ACHN (cell line): Measurements from ENCODE around the gene MBD1.
"Not testable (repeated sequence)": the region's sequence is repeated elsewhere in the genome, so short reads cannot be mapped to it uniquely, and the experiment has no call there.

ENCODE experiments used
- DNase-seq: peaks from one replicate; pipeline ENCODE4 v3.0.0-alpha.2; 2015
- in situ Hi-C: cut with HindIII; loops from 2 replicates; pipeline ENCODE4 v1.10.0; 2017; ENCODE audit warnings: low sequenced_read_pairs, low pct_ligation_motif_present, low pct_unique_long_range_greater_than_20kb

The MBD1 gene, protein sequence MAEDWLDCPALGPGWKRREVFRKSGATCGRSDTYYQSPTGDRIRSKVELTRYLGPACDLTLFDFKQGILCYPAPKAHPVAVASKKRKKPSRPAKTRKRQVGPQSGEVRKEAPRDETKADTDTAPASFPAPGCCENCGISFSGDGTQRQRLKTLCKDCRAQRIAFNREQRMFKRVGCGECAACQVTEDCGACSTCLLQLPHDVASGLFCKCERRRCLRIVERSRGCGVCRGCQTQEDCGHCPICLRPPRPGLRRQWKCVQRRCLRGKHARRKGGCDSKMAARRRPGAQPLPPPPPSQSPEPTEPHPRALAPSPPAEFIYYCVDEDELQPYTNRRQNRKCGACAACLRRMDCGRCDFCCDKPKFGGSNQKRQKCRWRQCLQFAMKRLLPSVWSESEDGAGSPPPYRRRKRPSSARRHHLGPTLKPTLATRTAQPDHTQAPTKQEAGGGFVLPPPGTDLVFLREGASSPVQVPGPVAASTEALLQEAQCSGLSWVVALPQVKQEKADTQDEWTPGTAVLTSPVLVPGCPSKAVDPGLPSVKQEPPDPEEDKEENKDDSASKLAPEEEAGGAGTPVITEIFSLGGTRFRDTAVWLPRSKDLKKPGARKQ

DNA sequence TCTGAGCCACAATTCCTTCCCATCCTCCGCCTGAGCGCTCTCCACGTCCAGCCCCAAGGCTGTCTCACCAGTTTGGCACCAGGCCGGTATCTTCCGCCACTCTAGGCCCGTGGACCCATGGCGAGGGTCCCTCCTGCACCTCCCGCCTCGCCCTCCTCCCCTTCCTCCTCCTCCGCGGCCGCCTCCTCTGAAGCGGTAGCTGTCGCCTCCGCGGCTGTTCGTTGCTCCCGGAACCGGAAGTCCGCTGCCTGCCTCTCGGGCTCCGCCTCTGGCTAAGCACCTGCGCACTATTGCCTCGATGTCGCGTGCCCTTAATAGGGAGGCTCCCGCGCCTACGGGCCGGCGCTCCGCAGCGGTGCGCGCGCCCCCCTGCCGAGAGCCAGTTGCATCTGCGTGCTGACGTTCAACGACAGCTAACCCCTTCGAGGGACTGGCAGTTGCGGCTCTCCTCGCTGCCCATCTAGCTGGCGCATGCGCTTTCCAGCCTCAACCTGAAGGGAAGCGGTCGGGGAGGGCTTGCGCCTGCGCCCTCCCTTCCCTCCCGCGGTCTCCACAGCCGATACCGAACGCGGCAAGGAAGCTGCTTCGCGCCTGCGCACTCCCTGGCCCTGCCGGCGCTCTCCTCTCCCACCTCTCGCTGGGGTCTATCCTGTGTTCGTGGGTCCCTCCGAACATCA lies at the start of gene MBD1:
Gene MBD1 (minus strand): TSS at position 229 of the 677 bp plus-strand sequence. CDS start 1,531 bp downstream, outside the sequence.
- DNase-seq, result peak; percentile 93
- in situ Hi-C loops, result no loop called here

DNA sequence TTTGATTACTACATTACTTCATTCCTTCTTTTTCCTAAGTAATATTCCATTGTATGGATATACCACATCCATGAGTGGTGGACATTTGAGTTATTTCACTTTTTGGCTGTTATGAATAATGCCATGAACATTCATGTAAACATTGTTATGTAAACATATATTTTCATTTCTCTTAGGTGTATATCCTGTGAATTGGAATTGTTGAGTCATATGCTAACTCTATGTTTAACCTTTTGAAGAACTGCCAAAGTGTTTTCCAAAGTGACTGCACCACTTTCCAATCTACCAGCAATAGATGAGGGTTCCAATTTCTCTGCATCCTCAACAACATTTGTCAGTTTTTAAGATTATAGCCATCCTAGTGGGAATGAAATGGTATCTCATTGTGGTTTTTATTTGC lies 48.9 kb upstream of the MBD1 start:
- DNase-seq, result no peak
- in situ Hi-C loops, result no loop called here

DNA sequence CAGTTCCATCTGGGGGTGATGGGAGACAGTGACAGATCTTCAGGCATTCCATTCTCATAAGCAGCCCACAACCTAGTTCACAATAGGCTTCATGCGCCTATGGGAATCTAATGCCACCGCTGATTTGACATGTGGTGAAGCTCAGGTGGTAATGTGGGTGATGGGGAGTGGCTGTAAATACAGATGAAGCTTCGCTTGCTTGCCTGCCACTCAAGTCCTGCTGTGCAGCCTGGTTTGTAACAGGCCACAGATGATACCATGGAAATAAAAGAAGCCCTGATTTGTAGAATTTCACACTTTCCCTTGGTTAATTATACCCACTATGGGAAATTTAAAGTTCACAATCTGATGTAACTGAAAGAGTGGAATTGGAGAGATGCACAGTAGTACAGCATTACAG lies 46.7 kb upstream of the MBD1 start:
- in situ Hi-C loops, result no loop called here

DNA sequence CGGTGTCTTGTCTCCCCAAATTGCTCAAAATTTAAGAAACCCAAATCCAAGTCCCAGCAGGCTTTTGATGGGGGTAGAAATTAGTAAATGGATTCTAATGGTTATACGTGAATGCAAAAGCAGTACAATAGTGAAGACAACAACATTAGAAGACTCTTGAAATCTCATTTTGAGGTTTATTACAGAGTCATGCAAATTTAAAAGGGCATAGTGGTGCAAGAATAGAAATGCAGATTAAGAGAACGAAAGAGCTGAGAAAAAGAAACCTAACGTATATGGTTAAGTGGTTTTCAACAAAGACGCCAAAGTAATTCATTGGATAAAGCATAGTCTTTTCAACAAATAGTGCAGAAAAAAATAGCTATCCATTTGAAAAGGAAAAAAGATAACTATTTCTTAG lies 39.4 kb upstream of the MBD1 start:
- in situ Hi-C loops, result no loop called here

More for the DNA sequence above, 46.7 kb upstream of the MBD1 start:
- DNase-seq, result no peak

DNA sequence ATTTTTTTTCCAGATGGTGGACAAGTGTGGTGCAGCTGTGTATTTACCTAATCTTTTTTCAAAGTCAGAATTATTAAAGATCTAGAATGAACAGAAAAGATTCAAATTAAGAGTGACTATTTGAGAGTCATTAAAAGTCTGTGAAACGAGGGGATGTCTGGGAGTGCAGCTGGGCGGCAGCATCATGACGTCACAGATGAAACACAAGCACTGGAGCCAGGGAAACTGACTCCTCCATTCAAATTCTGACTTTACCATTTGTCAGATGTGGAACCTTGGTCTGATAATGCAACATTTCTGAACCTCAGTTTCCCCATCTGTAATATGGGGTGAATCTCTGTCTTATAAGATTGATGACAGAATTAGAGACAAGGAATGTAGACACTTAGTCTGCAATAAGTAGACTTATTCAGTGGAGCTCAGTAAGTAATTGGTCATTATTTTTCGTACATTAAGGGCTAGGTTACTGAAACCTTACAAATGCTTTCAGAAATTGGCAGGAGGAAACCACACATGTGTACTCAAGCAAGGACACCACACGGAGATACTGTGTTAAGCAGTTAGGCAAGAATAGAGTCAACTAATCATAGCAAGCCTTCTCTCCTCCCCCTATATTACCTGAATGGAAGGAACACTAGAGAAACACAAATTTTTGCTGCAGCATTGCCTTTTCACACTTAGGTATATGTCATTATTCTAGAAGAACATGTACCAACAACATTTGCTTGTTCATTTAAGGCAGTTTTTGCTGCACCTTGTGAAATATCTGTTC lies 34.0 kb upstream of the MBD1 start:
- in situ Hi-C loops, result no loop called here
- no peak for DNase-seq

More for the DNA sequence above, 39.4 kb upstream of the MBD1 start:
- DNase-seq, result no peak

DNA sequence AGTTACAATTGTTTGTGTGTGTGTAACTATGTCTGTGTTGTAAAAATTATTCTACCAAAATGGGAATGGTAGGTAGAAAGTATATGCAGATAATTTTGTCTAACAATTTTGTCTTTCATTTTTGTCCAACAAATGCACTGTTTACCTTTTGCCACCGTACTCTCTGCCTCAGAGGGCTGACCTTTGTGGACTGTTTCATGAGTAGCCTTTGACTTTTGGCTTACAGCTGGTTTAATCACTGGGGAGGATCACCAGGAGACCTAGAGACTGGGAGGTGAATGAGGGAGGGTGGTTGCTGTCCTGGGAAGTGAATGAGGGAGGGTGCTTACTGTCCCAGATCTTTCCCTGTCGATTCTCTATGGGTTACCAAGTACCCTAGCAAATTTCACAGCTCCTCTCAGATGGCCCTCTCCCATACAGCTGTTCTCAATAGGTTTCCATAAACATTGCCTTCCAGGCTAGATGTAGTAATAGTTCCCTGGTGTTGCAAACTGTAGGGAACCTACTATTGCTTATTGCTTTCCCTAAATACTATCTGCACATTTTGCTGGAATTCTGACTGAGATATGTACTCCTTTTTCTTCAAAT lies 32.6 kb upstream of the MBD1 start:
- DNase-seq, result no peak
- in situ Hi-C loops, result no loop called here

DNA sequence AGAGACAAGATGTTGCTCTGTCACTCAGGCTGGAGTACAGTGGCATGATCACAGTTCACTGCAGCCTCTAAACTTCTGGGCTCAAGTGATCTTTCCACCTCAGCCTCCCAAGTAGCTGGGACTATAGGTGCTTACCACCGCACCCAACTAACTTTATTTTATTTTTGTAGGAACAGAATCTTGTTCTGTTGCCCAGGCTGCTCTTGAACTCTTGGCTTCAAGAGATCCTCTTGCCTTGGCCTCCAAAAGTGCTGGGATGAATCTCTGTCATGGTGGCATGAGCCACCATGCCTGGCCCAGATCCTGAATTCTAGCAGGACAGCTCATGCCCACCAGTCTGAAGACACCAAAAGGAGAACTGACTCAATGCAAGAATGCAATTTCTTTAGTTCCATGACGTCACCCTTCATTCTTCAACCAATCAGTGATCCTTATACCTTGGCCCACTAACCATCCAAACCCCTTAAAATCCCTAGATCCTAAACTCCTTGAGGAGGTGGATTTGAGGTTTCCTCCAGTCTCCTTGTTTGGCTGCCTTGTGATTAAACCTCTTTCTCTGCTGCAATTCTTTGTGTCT lies 31.8 kb upstream of the MBD1 start:
- in situ Hi-C loops, result no loop called here
- no peak for DNase-seq

DNA sequence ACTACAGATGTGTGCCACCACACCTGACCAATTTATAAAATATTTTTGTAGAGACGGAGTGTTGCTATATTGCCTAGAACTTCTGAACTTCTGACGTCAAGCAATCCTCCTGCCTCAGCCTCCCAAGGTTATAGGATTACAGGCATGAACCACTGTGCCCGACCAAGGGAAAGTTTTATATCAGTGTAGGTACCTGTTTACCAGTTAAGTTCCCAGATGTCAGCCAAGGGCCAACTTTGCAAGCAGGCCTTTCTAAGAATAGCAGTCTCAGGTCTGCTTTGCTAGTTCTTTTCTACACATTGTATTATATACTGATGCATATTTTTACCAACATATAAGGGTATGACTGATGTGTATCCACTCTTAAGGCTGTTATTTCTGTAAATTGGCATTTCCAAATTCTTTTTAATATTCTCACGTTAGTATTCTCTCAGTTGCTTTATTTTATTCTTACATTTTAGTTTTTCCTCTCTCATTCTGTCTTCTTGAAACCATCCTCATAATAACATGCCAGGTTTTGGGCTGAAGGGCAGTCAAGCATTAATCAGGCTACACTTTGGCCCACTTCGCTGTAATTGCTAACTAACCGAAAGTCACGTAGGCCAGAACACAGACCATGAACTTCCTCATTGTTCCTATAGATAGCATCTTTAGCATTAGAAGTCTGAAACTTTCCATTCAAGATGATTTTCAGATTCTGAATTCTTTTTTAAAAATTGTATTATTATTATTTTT lies 31.1 kb upstream of the MBD1 start:
- no peak for DNase-seq
- in situ Hi-C loops, result no loop called here

DNA sequence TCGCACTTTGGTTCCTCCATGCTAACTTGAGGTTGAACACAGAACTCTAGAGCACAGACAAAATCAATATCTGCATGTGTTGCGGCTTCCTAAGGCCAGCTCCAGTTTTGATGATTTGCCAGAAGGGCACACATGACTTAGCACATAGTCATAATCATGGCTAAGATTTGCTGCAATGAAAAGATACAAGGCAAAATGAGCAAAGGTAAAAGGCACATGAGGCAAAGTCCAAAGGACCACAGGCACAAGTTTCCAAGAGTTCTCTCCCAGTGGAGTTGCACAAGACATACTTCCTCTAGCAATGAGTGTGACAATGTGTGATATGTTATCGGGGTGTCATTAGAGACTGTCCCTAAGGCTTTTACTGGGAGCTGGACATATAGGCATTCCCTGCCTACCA lies 30.3 kb upstream of the MBD1 start:
- no peak for DNase-seq
- in situ Hi-C loops, result no loop called here

DNA sequence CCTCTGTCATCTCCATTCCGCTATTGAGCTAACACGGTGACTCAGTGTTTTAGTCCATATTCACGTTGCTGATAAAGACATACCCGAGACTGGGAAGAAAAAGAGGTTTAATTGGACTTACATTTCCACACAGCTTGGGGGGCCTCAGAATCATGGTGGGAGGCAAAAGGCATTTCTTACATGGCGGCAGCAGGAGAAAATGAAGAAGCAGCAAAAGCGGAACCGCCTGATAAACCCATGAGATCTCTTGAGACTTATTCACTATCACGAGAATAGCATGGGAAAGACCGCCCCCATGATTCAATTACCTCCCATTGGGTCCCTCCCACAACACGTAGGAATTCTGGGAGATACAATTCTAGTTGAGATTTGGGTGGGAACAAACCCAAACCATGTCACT lies 28.8 kb upstream of the MBD1 start:
- in situ Hi-C loops, result no loop called here
- no peak for DNase-seq

DNA sequence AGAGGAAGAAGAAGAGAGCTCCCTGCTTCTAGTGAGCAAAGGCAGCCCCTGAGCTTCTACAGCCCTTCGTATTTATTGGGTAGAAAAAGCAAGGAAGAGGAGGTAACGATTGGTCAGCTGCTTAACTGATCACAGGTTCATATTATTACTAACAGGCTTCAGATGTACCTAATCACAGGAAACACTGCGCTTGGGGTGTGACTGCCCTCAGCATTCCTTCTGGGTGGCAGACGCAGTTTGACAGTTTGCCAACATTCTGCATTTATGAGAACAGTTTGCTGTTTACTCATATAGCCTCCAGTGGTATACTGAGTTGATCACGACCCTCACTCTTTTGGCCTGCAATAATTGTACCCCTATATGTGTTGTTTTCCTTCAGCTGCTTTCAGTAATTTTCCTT lies 27.5 kb upstream of the MBD1 start:
- DNase-seq, in situ Hi-C loops: not testable (repeated sequence)

DNA sequence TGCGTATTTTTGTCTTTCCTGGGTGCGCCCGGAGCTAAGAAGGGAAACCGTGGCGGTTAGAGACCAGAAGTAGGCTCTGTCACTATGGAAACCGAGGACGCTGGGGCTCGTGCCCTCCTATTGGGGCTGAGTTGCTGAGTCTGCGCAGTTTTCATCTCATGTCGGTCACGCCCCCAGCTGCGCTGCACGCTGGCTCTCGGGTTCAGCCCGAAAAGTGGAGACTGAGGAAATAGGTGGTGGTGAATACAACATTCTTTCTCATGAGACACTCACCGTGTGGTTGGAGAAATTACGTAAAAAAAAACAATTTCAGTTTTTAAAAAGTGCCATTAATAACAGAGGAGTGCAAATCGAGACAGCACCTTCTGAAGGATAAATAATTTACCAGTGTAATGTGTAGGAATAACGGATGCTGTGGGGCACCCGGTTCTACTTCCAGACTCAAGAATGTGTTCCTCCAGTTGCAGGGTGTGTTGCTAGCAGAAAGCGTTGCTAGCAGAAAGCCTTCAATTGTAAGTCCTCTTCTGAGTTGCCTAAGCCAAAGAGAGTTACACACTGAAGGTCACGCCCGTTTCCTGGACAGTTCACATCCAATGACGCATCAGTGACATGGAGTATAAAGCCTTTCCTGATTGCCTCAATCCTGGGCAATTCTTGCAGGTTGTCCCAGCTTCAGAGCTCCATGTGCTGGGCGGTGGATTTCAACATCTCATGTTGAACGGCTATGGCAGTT lies 26.6 kb upstream of the MBD1 start:
- in situ Hi-C loops, result no loop called here
- DNase-seq, result peak; percentile 90

DNA sequence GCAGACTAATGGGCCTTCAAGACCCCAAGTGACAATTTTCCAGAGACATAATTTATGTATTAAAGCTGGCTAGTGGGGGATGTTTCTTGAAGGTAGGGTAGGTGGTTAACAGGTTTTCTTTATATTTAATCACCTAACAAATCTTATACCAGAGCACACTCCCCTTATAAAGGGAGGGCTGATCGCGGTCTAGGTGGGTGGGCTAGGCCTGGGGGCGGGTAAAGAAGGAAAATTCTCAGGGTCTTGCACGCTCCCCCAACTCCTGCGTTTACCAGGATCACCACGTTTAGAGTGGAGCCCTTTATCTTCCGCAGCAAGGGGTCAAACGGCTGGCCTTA lies 26.0 kb upstream of the MBD1 start:
- in situ Hi-C loops, result no loop called here
- no peak for DNase-seq

DNA sequence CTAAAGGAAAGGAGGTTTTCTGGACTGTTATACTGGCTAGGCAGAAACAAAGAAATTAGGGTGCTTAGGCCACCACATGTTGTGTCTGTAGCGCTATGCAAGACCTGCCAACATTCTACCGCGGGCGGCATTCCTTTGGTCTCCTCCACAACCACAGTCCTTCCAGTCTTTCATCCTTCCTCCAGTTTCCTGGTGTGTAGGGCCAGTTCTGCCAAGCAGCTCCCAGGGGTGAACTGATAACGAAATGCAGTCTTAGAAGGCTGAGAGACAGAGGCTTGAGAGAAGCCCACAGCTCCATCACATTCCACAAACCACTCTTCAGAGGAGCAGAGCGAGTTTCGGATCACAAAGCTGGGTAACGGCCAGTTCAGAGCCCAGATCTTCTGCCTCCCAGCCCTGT lies 25.6 kb upstream of the MBD1 start:
- in situ Hi-C loops, result no loop called here
- DNase-seq, result no peak

DNA sequence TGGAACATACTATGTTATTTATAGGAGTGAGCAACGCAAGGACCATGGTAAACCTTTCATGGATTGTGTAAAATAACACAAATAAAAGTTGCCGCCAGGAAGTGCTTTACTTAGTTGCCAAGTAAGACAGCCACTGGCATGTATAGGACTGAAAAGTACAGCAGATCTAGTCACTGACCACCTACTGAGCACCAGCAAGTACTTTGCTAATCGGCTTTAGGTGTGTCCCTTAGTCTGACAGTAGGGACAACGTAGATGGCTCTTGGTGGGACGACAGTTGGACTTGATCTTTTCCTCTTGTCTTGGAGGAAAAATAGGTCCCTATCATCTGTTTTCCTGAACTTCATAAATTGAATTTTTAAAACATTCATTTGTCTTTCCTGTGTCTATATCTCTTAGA lies 19.8 kb upstream of the MBD1 start:
- DNase-seq, result no peak
- in situ Hi-C loops, result no loop called here

DNA sequence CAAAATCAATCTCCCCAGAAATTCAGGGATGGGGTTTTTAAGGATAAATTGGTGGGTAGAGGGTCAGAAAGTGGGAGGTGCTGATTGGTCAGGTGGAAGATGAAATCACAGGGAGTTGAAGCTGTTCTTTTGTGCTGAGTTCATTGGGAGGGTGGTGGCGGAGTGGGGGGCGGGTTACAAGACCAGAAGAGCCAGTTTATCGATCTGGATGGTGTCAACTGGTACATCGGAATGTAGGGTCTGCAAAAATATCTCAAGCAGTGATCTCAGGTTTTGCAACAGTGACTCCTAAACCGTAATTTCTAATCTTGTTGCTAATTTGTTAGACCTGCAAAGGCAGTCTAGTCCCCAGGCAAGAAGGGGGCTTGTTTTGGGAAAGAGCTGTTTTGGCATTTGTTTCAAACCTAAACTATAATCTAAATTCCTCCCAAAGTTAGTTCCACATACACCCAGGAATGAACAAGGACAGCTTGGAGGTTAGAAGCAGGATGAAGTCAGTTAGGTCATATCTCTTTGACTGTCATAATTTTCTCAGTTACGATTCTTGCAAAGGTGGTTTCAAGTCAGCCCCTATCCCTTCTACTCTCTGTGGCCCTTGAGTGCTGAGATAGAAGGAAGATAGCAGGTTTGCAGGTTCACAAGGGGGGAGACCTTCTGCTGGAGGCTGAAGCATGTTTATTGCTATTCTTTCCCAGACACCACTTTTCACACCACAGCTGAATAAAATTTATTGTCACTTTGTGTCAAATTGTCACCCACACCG lies 18.5 kb upstream of the MBD1 start:
- no peak for DNase-seq
- in situ Hi-C loops, result no loop called here
